ENCODE data around the gene HDAC4.

Gene HDAC4

DNA sequence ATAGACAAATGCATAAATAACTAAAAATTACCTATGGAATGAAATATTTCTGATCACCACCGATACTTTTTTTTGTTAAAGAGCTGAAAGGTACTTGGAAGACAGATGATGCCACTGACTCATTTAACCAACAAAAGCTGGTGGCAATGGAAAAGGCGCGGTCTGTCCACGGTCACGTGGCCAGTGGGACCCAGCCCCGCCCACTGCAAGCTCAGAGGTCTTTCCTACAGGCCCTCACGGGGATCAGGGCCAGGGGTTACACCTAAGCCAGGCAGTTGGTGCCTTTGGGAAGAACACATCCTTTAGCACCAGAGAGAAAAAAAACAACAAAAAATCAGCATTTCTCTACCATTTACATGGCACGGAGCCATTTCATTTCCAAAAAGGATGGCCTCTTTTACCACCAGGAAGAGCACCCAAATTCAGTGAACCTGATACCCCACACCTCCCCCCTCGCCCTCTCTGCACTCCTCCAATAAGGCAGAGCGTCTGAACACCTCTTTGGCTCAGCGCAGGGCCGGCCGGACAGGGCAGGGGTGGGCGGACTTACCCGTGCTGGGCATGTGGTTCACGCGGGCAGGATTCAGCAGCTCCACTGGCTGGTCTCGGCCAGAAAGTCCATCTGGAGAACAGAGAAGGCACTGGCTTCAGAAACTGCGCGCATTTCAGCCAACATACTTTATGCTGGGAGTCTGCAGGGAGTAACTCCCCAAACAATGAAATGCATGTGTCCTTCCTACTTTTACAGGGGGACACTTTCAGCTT, 164.6 kb downstream of the HDAC4 start:
- no peak for DNase-seq (ENCODE audit: low read depth)

DNA sequence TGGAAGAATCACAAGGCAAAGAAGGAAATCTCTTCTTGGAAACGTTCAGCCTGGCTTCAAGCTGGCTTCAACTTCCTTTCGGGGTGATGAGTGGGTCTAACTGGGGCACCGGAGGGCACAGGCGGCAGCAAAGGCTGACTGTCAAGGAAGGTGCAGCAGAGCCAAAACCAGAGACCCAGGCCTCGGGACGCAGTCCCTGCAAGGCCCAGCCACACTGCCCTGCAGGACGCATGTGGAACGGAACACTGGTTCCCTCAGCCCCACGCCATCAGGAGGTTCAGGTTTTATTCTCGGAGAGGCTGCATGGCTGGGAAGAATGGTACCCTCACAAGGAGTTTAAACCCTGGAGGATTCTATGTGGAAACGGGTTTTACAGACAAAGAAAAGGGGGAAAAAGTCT, 165.5 kb downstream of the HDAC4 start:
- DNase-seq (ENCODE audit: low read depth), result no peak

DNA sequence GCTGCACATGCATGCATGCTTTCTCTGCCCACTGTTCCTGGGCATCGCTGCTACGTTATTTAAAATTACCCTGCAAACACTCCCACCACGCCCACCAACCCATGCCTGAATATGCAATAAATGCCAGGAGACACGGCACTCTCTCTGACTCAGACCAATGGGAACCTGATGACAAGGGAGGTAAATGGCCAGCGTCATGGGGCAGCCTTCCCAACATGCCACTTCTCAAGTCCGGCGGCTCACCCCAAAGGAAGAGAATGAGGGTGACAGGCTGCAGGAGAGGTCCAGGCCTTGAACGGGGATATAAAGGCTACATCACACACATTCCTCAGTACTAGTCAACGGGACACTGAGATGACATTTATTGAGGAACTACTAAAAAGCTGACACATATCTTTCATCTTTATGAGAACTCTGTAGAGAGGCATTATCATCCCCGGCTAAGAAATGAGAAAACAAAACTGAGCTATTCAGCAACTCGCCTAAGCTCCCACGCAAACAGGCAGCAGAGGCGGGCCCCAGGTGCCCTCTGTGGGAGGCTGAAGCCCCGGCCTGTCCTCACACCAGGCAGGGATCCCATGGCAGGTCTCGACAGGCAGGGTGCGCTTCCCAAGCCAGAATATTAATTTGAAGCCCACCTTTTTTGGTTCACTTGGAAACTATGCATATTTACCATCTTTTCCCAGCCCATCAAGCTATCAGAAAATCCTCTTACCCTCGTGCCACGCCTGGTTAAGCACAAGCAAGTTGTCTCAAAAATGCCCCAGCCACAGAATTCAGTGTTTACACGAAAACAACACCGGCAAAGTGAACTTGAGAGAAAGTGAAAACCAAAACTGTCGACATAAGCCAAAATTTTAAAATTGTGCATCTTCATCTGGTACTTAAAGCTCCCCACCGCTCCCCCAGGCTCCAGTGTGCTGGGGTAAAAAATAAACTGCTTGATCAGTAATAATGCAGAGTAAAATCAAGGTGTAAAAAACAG, 166.3 kb downstream of the HDAC4 start:
- no peak for DNase-seq (ENCODE audit: low read depth)

DNA sequence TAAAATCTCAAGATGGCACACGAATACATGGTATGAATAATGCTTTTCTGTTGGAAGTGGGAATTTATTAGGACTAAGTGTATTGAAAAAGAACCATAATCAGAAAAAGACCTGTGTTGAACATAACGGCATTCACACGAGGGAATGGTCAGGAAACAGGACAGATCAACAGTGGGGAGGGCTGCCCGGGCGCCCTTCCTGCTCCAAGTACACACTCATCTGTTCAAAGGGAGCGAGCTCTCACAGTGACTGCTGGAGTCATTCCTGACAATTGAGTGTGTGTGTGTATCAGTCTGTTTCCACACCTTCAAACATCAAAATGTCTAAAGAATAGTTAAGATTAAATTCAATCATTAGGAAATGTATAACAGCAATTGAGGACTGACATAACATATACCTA, 167.2 kb downstream of the HDAC4 start:
- DNase-seq (ENCODE audit: low read depth), result no peak

GRCh38 chr2:239232195-239232578, 168.6 kb downstream of the HDAC4 start:
- no peak for DNase-seq (ENCODE audit: low read depth)

DNA sequence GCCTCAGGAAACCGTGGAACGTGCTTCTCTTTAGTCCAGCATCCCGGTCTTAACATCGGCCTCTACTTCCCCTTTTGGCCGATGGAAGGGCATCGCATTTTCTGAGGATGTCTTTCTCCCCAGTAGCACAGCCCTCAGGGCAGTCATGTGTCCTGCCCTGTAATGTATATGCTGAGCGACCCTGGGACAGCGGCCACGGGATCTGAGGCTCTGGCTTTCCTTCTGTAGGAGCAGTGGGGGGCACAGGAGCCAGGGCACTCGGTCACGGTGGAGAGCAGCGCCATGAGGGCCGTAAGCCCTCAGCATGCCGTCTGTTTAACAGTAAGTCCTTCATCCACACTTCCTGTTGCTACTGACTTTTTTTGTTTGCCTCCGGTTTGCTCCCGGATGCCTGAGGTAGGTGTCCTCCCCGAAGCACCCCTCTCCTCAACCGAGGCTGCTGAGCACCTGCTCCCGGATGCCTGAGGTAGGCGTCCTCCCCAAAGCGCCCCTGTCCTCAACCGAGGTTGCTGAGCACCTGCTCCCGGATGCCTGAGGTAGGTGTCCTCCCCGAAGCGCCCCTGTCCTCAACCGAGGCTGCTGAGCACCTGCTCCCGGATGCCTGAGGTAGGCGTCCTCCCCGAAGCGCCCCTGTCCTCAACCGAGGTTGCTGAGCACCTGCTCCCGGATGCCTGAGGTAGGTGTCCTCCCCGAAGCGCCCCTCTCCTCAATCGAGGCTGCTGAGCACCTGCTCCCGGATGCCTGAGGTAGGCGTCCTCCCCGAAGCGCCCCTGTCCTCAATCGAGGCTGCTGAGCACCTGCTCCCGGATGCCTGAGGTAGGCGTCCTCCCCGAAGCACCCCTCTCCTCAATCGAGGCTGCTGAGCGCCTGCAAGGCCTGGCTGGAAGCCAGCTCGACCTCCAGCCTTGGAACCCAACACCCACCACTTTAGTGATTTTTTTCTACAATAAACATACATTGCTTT, 169.3 kb downstream of the HDAC4 start:
- DNase-seq (ENCODE audit: low read depth), result no peak

DNA sequence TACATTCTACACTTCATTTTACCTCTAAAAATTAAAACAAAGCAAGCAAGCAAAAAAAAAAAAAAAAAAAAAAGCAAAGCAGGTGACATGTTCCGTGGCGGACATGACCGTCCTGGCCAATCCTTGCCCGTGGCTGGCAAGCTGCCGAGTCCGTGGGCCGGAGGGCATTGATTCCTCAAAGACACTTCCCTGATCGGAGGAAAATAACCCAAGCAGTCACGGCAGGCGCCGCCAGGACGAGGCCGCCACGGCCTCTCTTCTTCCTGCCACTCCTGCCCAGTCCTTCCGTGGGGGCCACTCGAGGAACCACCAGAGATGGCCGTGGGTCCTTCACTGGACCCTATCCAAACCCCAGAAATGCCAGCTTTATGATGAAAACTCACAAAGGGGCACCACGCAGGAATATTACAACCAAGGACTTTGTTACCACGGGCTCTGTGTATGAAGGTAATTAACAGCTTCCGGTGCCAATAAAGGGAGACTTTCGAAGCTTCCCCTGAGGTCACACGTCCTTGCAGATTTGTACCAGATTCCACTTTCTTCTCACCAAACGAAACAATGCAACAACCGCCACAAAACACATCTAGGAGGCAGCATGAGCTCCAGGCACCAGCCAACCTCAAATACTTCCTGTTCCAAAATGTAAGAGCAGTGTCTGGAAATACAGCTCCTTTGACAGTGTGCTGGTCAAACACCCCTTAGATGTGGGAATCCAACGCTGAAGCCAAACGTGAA, 170.3 kb downstream of the HDAC4 start:
- no peak for DNase-seq (ENCODE audit: low read depth)

- DNase-seq (ENCODE audit: low read depth), result no peak
Observed at GRCh38 chr2:239229545-239230279, 171.1 kb downstream of the HDAC4 start.

DNA sequence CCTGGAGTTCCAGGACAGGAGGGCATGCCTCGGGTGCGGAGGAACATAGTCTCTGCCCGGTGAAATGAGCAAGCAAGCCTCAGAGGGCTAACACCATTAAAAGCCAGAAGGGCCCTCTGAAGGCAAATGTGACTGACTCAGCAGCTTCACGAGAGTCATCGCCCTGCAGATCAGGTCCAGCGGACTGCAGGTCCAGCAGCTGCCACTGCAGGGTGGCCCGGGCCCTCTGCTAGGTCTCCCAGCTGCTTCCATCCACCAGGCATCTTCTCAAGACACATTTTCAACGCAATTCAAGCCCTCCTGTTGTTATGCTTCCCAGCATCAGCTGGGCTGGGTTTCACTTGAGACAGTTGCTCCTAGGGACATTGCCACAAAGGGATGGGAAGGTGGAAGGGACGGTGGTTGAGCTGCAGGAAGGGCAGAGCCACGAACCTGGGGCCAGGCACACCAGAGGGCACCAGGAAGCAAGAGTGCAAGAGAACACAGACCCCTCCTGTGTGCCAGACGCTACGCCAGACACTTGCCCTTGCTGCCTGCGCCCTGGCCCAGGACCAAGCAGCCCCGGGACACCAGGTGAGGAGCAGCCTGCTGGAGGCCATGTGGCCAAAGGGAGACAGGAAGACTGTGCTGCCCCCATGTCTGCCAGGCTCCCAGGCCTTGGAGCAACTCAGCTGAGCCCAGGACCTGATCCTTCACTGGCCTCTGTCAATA, 173.0 kb downstream of the HDAC4 start:
- no peak for DNase-seq (ENCODE audit: low read depth)

GRCh38 chr2:239226677-239227581, 173.9 kb downstream of the HDAC4 start:
- DNase-seq (ENCODE audit: low read depth), result no peak

GRCh38 chr2:239225871-239226561, 174.8 kb downstream of the HDAC4 start:
- DNase-seq (ENCODE audit: low read depth), result no peak

GRCh38 chr2:239225371-239225851, 175.4 kb downstream of the HDAC4 start:
- no peak for DNase-seq (ENCODE audit: low read depth)

DNA sequence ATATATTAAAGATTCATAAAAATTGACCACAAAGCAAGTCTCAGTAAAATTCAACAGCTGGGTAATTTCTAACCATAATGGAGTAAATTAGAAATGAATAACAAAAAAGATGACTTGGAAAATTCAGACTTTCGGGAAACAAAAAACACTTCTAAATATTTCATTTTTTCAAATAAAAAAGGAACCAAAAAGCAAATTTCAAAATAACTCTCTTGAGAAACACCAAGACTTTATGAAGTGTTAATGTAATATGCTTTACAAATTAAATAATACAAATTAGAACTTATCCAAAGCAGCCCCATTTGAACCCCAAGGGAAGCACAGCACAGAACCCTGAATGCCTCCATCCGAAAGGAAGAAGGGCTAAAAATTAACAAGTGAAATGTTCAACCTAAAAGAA, 175.9 kb downstream of the HDAC4 start:
- no peak for DNase-seq (ENCODE audit: low read depth)

DNA sequence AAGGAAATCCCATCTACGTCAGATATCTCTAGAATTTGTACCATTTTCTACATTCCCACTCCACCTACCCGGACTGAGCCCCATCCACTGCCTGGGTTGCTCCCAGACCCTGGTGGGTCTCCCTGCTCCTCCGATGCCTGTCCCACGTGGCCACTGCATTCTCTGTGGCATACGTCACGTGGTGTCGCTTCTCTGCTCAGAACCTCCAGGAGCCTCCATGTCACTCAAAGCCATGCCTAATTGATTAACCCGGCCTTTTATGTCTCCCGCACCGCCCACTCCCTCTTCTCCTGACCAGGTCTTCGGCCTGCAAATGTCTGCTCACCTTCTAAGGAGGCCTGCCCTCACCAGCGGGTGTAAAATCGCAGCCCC, 176.6 kb downstream of the HDAC4 start:
- DNase-seq (ENCODE audit: low read depth), result no peak

DNA sequence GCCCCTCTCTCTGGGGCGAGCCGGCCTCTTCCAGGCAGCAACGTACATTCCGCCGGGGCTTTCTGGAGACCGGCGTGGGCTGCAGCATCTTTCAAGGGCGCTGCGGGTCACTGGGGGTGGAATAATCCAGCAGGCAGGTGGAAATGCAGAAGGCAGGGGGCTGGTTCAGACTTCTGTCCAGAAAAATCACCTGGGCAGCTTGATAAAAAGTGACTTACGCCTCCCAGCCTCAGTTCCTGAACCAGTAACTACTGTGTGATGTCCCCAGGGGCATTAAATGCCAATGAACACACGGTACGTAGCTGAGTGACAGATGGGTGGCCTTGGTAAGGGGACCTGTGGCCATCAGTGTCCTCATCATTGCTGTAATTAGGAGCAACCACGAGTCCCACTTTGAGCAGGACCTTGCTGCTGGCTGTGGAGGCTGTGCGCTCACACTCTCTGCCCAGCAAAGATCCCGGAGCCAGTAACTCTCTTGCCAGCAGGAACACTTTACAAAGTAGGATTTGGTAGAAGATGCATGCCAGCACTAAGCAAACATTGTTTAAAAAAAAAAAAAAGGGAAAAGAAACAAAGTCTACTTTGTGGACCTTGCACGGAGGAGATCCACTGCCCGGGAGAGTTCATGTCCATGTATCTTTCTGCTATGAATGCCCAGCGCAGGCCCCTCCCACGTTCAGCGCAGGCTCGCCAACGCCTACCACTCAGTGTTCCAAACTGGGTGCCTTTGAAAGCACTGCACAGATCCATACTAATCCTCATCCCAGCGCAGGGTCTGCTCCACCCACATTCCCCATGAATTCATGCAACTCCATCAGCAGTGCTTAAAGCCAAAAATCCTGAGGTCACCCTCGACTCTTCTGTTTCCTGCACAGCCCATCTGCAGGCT, 177.3 kb downstream of the HDAC4 start:
- no peak for DNase-seq (ENCODE audit: low read depth)

GRCh38 chr2:239222706-239223309, 178.0 kb downstream of the HDAC4 start:
- no peak for DNase-seq (ENCODE audit: low read depth)

DNA sequence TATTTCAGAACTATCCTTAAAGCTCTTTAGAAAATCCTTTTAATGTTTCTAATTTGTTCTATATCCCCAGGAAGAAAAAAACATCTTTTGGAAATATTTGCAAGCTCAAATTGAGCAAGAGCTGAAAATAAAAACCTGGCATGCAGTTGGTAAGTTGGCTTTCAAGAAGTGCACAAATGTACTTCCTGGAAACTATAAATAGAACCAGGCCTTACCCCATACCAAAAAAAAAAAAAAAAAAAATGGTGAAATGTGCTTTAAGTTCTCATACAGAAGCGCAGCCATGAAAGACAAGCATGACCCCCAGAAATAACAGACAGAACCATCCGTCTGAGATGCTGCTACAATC, 178.5 kb downstream of the HDAC4 start:
- no peak for DNase-seq (ENCODE audit: low read depth)

Data from activated T-helper 1 cell treated with Interleukin-2 at 50 U/mL for 16 hours (primary cell).